NB4 (cell line): Measurements from ENCODE around the gene NCOA3.

ENCODE experiments used
- CTCF ChIP-seq: IDR thresholded peaks from one replicate; pipeline ENCODE4 v1.5.1; 2012; ENCODE audit warnings: low read depth, low read length
- MAX ChIP-seq: IDR thresholded peaks from 2 replicates; pipeline ENCODE4 v1.6.1; 2011; ENCODE audit warnings: low read depth, low read length
- POLR2A ChIP-seq: IDR thresholded peaks from 2 replicates; pipeline ENCODE4 v1.6.1; 2011; ENCODE audit warnings: mild to moderate bottlenecking; ENCODE audit not compliant: insufficient read length; ENCODE audit errors: extremely low read depth

GRCh38 chr20:47585087-47585747 is 83.5 kb downstream of the NCOA3 start:
- TF ChIP-seq CTCF (no peak), POLR2A (no peak), MAX (no peak)
